Lower leg skin (tissue), 4 donors: ENCODE data around the gene KDM6A. TPM values are rescaled to one million over a fixed set of nuclear protein-coding genes. Genes with fewer than 3 reads are reported as not detected.
"Not testable (repeated sequence)": the region's sequence is repeated elsewhere in the genome, so short reads cannot be mapped to it uniquely, and the experiment has no call there.

Experiments used
- DNase-seq, 2 donors: peaks; one replicate each; pipeline ENCODE4 v3.0.0-alpha.2; 2019; ENCODE audit warnings: low spot score in 2 of 2
- H3K4me3 ChIP-seq: fragments of 200-600 bp; sonication (generic); 2 replicates; pipeline ENCODE4 v1.5.1; 2017; ENCODE audit warnings: mild to moderate bottlenecking, low read depth; ENCODE audit not compliant: poor library complexity, severe bottlenecking
- CTCF ChIP-seq, 3 donors: fragments of 450-650 bp; IDR thresholded peaks; one replicate each; pipeline ENCODE4 v1.5.1; 2016; ENCODE audit warnings: antibody characterized with exemption in 3 of 3, mild to moderate bottlenecking in 3 of 3, moderate library complexity in 2 of 3
- POLR2A ChIP-seq, 2 donors: fragments of 450-650 bp; IDR thresholded peaks; one replicate each; pipeline ENCODE4 v1.6.1; 2016 to 2017; ENCODE audit warnings: antibody characterized with exemption in 2 of 2, mild to moderate bottlenecking in 1 of 2, moderate library complexity in 1 of 2
- WGBS, 2 donors: methylation state at CpG; one replicate each; pipeline ENCODE4 v1.1.5; 2018; 5-methylcytosine and 5-hydroxymethylcytosine counted together
- intact Hi-C: fragments of 100-400 bp; cut with DNase I; formaldehyde crosslinking; loops from one replicate; pipeline ENCODE4 v1.15.0; 2023; ENCODE audit warnings: low total_unique reads
- total RNA-seq, 4 donors: library from RNA; depleted of rRNA; stranded (reverse); fragments of >200 nt; gene quantifications; one replicate each; pipeline ENCODE4 v1.1.0, GENCODE V29; 2016

KDM6A gene
- total RNA-seq, 4 donors from 2014 or later, result 30.3 to 88.2 (median 43.7) TPM

GRCh38 chrX:44946771-44947170 is 73.8 kb downstream of the KDM6A start:
- 84 to 89% methylated on average over 4 of the region's 4 CpGs for WGBS, 2 donors
- no peak overlapping the region for H3K4me3 ChIP-seq
- TF ChIP-seq CTCF (IDR thresholded peaks at IDR 0.05), result no peak
- TF ChIP-seq POLR2A (IDR thresholded peaks at IDR 0.05), result no peak
- DNase-seq, result no peak
- intact Hi-C loops, result no loop called here

GRCh38 chrX:44947995-44948394 is 75.0 kb downstream of the KDM6A start:
- WGBS, 2 donors, result 95% methylated on average over 4 of the region's 4 CpGs
- no peak for TF ChIP-seq POLR2A (IDR thresholded peaks at IDR 0.05)
- no peak for DNase-seq
- intact Hi-C loops, result no loop called here
- no peak overlapping the region for H3K4me3 ChIP-seq

- no peak overlapping the region for H3K4me3 ChIP-seq
- no peak for DNase-seq
- intact Hi-C loops, result no loop called here
- TF ChIP-seq CTCF (IDR thresholded peaks at IDR 0.05), result no peak
- no peak for TF ChIP-seq POLR2A (IDR thresholded peaks at IDR 0.05)
- 88 to 92% methylated on average over 2 of the region's 2 CpGs for WGBS, 2 donors
Measured at GRCh38 chrX:44948406-44948805, 75.4 kb downstream of the KDM6A start.

- intact Hi-C loops, result no loop called here
- TF ChIP-seq POLR2A (IDR thresholded peaks at IDR 0.05) (no peak), CTCF (IDR thresholded peaks at IDR 0.05) (no peak)
- 72 to 80% methylated on average over 8 of the region's 8 CpGs for whole genome bisulfite sequencing, 2 donors
- DNase-seq, result no peak
- H3K4me3 ChIP-seq, result no peak overlapping the region
Measured at GRCh38 chrX:44949125-44949524, 76.1 kb downstream of the KDM6A start.

- intact Hi-C loops, result not testable (repeated sequence)
Measured at GRCh38 chrX:44950471-44951366, 77.7 kb downstream of the KDM6A start.

GRCh38 chrX:44951572-44952067 is 78.6 kb downstream of the KDM6A start:
- intact Hi-C loops, result no loop called here
- H3K4me3 ChIP-seq, result no peak overlapping the region
- WGBS, 2 donors, result 67 to 68% methylated on average over 2 of the region's 2 CpGs
- TF ChIP-seq CTCF (IDR thresholded peaks at IDR 0.05) (no peak), POLR2A (IDR thresholded peaks at IDR 0.05) (no peak)
- no peak for DNase-seq

More at GRCh38 chrX:44950471-44951366, 77.7 kb downstream of the KDM6A start:
- 40 to 52% methylated on average over 9 of the region's 9 CpGs for WGBS, 2 donors
- not testable (repeated sequence) for DNase-seq, H3K4me3 ChIP-seq
